ENCODE measurements around the gene ARHGEF19. TPM values are rescaled to one million over a fixed set of nuclear protein-coding genes. Genes with fewer than 3 reads are reported as not detected.

Gene ARHGEF19
- total RNA-seq, 1 experiment from 2014 or later = 21.6 TPM

DNA sequence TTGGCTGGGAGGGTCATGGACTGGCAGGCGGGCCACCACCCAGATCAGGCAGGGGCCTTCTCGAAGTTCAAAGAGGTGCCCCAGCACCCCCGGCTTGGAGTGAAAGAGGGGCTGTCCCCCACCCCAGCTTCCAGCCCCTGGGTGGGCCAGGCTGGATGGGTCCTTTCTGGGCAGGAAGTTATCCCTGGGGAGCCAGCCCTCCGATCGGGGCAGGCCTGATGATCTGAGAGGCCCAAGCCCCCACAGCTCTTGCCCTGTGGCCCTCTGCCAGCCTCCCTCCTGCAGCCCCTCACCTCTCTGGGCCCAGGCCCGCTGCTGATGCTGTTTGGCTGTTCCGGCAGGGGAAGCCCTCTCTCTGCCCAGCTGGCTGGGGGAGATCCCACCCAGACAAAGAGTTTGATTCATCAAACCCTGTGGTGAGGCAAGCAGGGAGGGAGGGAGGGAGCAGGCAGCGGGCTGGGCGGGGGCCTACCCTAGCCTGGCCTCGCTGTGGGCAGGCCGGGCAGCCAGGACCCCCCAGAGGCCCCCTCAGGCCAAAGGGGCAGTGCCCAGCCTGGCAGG lies 2.5 kb downstream of the ARHGEF19 start:
- TF ChIP-seq POLR2AphosphoS5 (IDR thresholded peaks at IDR 0.05; ENCODE audit: low read depth, low read length) (no peak), TCF7L2 (IDR thresholded peaks at IDR 0.05; ENCODE audit: low read depth, low read length) (no peak), SIN3A (IDR thresholded peaks at IDR 0.05; ENCODE audit: borderline replicate concordance, insufficient read depth, low read depth, low read length) (no peak)
- TF ChIP-seq, protein P1, sequence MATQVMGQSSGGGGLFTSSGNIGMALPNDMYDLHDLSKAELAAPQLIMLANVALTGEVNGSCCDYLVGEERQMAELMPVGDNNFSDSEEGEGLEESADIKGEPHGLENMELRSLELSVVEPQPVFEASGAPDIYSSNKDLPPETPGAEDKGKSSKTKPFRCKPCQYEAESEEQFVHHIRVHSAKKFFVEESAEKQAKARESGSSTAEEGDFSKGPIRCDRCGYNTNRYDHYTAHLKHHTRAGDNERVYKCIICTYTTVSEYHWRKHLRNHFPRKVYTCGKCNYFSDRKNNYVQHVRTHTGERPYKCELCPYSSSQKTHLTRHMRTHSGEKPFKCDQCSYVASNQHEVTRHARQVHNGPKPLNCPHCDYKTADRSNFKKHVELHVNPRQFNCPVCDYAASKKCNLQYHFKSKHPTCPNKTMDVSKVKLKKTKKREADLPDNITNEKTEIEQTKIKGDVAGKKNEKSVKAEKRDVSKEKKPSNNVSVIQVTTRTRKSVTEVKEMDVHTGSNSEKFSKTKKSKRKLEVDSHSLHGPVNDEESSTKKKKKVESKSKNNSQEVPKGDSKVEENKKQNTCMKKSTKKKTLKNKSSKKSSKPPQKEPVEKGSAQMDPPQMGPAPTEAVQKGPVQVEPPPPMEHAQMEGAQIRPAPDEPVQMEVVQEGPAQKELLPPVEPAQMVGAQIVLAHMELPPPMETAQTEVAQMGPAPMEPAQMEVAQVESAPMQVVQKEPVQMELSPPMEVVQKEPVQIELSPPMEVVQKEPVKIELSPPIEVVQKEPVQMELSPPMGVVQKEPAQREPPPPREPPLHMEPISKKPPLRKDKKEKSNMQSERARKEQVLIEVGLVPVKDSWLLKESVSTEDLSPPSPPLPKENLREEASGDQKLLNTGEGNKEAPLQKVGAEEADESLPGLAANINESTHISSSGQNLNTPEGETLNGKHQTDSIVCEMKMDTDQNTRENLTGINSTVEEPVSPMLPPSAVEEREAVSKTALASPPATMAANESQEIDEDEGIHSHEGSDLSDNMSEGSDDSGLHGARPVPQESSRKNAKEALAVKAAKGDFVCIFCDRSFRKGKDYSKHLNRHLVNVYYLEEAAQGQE (IDR thresholded peaks at IDR 0.05; ENCODE audit: insufficient read depth in 1 of 2, low read depth in 2 of 2, low read length in 1 of 2) = no peak
- TF ChIP-seq, protein P2, sequence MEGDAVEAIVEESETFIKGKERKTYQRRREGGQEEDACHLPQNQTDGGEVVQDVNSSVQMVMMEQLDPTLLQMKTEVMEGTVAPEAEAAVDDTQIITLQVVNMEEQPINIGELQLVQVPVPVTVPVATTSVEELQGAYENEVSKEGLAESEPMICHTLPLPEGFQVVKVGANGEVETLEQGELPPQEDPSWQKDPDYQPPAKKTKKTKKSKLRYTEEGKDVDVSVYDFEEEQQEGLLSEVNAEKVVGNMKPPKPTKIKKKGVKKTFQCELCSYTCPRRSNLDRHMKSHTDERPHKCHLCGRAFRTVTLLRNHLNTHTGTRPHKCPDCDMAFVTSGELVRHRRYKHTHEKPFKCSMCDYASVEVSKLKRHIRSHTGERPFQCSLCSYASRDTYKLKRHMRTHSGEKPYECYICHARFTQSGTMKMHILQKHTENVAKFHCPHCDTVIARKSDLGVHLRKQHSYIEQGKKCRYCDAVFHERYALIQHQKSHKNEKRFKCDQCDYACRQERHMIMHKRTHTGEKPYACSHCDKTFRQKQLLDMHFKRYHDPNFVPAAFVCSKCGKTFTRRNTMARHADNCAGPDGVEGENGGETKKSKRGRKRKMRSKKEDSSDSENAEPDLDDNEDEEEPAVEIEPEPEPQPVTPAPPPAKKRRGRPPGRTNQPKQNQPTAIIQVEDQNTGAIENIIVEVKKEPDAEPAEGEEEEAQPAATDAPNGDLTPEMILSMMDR (IDR thresholded peaks at IDR 0.05) = no peak
- intact Hi-C loops (cut with micrococcal nuclease; ENCODE audit: unreplicated experiment) (no loop called here), in situ Hi-C loops (cut with HindIII; ENCODE audit: low pct_unique_long_range_greater_than_20kb, low sequenced_read_pairs) (no loop called here)
- no peaks in the 10 kb centered on the region for H3K9me3 ChIP-seq (ENCODE audit: control insufficient read depth, insufficient read depth, low read depth, low read length)
- no peak overlapping the region for H3K27ac ChIP-seq (ENCODE audit: low read length)
- no peak overlapping the region for H3K4me3 ChIP-seq (ENCODE audit: low read depth in 2 of 2, low read length in 2 of 2)
- ChIA-PET CTCF (no interaction called here), POLR2A (no interaction called here)
- peaks cover 34% of the 10 kb centered on the region for H3K4me1 ChIP-seq (ENCODE audit: control insufficient read depth, insufficient read depth, low read length)
- no peaks in the 10 kb centered on the region for H3K27me3 ChIP-seq (ENCODE audit: control insufficient read depth, insufficient read depth, low read length)
- BruUV-seq (replicated peaks) = no TSS peak
- ATAC-seq = no peak
- DNase-seq (ENCODE audit: low read depth, low spot score) = no peak
- H3K36me3 ChIP-seq (ENCODE audit: control insufficient read depth, insufficient read depth, low read length) = no peaks in the 10 kb centered on the region; the same call in 1 of the 2 replicates

DNA sequence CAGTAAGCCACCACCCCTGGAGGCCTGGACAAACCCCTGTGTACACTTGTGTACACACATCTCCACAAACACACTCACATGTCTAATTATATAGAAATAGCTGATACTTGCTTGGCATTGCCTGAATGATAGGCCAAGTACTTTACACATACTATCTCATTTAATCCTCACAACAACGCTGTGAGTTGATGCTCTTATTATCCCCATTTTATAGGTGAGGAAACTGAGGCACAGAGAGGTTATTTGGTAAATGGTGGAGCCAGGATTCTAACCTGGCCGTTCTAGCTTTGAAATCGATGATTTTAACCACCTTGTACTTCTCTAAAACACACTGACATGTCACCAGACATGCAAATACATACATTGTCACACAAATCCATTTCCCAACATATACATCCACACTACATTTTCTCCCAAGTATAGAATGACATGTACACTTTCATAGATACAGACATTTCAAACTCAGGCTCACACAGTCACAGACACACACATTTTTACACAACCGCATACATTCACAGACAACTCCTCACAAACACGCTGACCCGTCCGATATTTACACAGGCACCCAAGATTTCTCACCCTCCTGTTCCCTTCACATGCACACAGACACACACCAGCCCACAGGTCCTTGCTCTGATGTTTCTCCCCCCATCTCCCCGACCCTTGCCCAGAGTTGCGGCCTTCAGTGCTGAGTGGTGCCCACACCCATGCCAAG lies 3.2 kb downstream of the ARHGEF19 start:
- Histone ChIP-seq H3K4me1 (ENCODE audit: control insufficient read depth, insufficient read depth, low read length) (peaks cover 34% of the 10 kb centered on the region), H3K4me3 (ENCODE audit: low read depth in 2 of 2, low read length in 2 of 2) (no peak overlapping the region), H3K9me3 (ENCODE audit: control insufficient read depth, insufficient read depth, low read depth, low read length) (no peaks in the 10 kb centered on the region), H3K27me3 (ENCODE audit: control insufficient read depth, insufficient read depth, low read length) (no peaks in the 10 kb centered on the region), H3K27ac (ENCODE audit: low read length) (no peak overlapping the region), H3K36me3 (ENCODE audit: control insufficient read depth, insufficient read depth, low read length) (no peaks in the 10 kb centered on the region; the same call in 1 of the 2 replicates)
- TF ChIP-seq SIN3A (IDR thresholded peaks at IDR 0.05; ENCODE audit: borderline replicate concordance, insufficient read depth, low read depth, low read length) (no peak), TCF7L2 (IDR thresholded peaks at IDR 0.05; ENCODE audit: low read depth, low read length) (no peak), POLR2AphosphoS5 (IDR thresholded peaks at IDR 0.05; ENCODE audit: low read depth, low read length) (no peak)
- TF ChIP-seq, protein P1 (IDR thresholded peaks at IDR 0.05; ENCODE audit: insufficient read depth in 1 of 2, low read depth in 2 of 2, low read length in 1 of 2) = no peak
- TF ChIP-seq, protein P2 (IDR thresholded peaks at IDR 0.05) = no peak
- no TSS peak for BruUV-seq (replicated peaks)
- intact Hi-C loops (cut with micrococcal nuclease; ENCODE audit: unreplicated experiment) (no loop called here), in situ Hi-C loops (cut with HindIII; ENCODE audit: low pct_unique_long_range_greater_than_20kb, low sequenced_read_pairs) (no loop called here)
- ChIA-PET CTCF (no interaction called here), POLR2A (no interaction called here)
- ATAC-seq (no peak), DNase-seq (ENCODE audit: low read depth, low spot score) (no peak)

Data from Panc1 (cell line).